H1 (cell line): ENCODE measurements around the gene CAB39L. TPM values are rescaled to one million over a fixed set of nuclear protein-coding genes. Genes with fewer than 3 reads are reported as not detected.

Source experiments
- ASH2L ChIP-seq: fragments of 200-600, 300-600 bp; sonication (generic); IDR thresholded peaks from one replicate; pipeline ENCODE4 v1.7.1; 2017; ENCODE audit warnings: low read length
- ATF2 ChIP-seq: IDR thresholded peaks from 2 replicates; pipeline ENCODE4 v1.6.1; 2012; ENCODE audit warnings: low read length, inconsistent platforms
- BACH1 ChIP-seq: IDR thresholded peaks from 2 replicates; pipeline ENCODE4 v1.6.1; 2012; ENCODE audit warnings: low read length, improper control_type of control experiment
- BCL11A ChIP-seq, 2 experiments: IDR thresholded peaks; one replicate each; pipeline ENCODE4 v1.6.1; 2011; ENCODE audit warnings: low read depth in 2 of 2, low read length in 2 of 2, mild to moderate bottlenecking in 2 of 2
- CEBPB ChIP-seq: IDR thresholded peaks from 2 replicates; pipeline ENCODE4 v1.6.1; 2012; ENCODE audit warnings: low read depth, low read length
- CREB1 ChIP-seq: IDR thresholded peaks from 2 replicates; pipeline ENCODE4 v1.6.1; 2012; ENCODE audit warnings: inconsistent platforms
- EP300 ChIP-seq, 2 experiments: IDR thresholded peaks; 1 replicate in 1 of 2; 2 replicates in 1 of 2; pipeline ENCODE4 v1.6.1; 2011 to 2012; ENCODE audit warnings: low read depth in 2 of 2, low read length in 2 of 2, mild to moderate bottlenecking in 2 of 2, borderline replicate concordance in 1 of 2, inconsistent platforms in 1 of 2, moderate library complexity in 1 of 2
- POU5F1 ChIP-seq: IDR thresholded peaks from 2 replicates; pipeline ENCODE4 v1.6.1; 2011; ENCODE audit warnings: low read depth, mild to moderate bottlenecking, low read length, moderate library complexity
- TEAD4 ChIP-seq: IDR thresholded peaks from 2 replicates; pipeline ENCODE4 v1.6.1; 2012; ENCODE audit warnings: low read depth, low read length, inconsistent platforms, mixed read lengths
- polyA plus RNA-seq, 7 experiments: library from polyadenylated mRNA; depleted of rRNA in 3 of 7; stranded (reverse) in 5 of 7; unstranded in 2 of 7; fragments of >200 nt in 5 of 7; fragments of 200-250 nt in 2 of 7; gene quantifications; 1 replicate in 5 of 7; 2 replicates in 1 of 7; 4 replicates in 1 of 7; pipeline versions ENCODE4 v1.2.1 to v1.2.3, GENCODE V29; 2011 to 2013; ENCODE audit warnings: missing spikeins in 2 of 7, mixed read lengths in 2 of 7
- total RNA-seq: library from RNA; stranded (reverse); fragmentation: NEBNext Ultra II Directional; extraction: Animal tissue kit (Norgen Biotek cat#: 25700); gene quantifications from 2 replicates; pipeline ENCODE4 v1.2.1, GENCODE V29; 2021
- TF ChIP-seq, protein P1 (sequence below): fragments of 300-600 bp; sonication (generic); IDR thresholded peaks from 2 replicates; pipeline ENCODE4 v1.7.1; 2012; ENCODE audit warnings: low read length, moderate library complexity, mild to moderate bottlenecking, inconsistent platforms; ENCODE audit not compliant: insufficient replicate concordance

CAB39L gene
- total and polyA plus RNA-seq, 2 of the 8 experiments (the other 6 are each of a cell fraction or from before 2014, with no cell fraction given) = 2.5 to 4.8 TPM

DNA sequence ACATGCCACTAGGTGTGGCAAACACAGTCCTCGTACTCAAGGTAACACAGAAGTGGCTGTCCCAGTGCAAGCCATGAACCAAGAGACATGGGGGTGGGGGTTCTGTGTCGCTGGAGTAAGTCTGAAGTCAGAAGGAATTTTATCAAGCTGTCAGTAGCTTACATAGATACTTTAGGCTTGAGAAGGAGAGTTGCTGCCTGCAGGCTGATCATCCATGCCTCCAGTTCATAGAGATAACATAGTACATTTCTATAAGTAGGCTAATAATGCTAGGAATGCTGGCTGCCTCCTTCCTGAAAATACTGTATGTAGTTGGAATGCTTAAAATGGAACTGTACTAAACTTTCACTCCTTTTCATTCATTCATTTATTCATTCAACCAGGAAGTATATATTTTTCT, 70.1 kb downstream of the CAB39L start (continued):
- TF ChIP-seq, protein P1, sequence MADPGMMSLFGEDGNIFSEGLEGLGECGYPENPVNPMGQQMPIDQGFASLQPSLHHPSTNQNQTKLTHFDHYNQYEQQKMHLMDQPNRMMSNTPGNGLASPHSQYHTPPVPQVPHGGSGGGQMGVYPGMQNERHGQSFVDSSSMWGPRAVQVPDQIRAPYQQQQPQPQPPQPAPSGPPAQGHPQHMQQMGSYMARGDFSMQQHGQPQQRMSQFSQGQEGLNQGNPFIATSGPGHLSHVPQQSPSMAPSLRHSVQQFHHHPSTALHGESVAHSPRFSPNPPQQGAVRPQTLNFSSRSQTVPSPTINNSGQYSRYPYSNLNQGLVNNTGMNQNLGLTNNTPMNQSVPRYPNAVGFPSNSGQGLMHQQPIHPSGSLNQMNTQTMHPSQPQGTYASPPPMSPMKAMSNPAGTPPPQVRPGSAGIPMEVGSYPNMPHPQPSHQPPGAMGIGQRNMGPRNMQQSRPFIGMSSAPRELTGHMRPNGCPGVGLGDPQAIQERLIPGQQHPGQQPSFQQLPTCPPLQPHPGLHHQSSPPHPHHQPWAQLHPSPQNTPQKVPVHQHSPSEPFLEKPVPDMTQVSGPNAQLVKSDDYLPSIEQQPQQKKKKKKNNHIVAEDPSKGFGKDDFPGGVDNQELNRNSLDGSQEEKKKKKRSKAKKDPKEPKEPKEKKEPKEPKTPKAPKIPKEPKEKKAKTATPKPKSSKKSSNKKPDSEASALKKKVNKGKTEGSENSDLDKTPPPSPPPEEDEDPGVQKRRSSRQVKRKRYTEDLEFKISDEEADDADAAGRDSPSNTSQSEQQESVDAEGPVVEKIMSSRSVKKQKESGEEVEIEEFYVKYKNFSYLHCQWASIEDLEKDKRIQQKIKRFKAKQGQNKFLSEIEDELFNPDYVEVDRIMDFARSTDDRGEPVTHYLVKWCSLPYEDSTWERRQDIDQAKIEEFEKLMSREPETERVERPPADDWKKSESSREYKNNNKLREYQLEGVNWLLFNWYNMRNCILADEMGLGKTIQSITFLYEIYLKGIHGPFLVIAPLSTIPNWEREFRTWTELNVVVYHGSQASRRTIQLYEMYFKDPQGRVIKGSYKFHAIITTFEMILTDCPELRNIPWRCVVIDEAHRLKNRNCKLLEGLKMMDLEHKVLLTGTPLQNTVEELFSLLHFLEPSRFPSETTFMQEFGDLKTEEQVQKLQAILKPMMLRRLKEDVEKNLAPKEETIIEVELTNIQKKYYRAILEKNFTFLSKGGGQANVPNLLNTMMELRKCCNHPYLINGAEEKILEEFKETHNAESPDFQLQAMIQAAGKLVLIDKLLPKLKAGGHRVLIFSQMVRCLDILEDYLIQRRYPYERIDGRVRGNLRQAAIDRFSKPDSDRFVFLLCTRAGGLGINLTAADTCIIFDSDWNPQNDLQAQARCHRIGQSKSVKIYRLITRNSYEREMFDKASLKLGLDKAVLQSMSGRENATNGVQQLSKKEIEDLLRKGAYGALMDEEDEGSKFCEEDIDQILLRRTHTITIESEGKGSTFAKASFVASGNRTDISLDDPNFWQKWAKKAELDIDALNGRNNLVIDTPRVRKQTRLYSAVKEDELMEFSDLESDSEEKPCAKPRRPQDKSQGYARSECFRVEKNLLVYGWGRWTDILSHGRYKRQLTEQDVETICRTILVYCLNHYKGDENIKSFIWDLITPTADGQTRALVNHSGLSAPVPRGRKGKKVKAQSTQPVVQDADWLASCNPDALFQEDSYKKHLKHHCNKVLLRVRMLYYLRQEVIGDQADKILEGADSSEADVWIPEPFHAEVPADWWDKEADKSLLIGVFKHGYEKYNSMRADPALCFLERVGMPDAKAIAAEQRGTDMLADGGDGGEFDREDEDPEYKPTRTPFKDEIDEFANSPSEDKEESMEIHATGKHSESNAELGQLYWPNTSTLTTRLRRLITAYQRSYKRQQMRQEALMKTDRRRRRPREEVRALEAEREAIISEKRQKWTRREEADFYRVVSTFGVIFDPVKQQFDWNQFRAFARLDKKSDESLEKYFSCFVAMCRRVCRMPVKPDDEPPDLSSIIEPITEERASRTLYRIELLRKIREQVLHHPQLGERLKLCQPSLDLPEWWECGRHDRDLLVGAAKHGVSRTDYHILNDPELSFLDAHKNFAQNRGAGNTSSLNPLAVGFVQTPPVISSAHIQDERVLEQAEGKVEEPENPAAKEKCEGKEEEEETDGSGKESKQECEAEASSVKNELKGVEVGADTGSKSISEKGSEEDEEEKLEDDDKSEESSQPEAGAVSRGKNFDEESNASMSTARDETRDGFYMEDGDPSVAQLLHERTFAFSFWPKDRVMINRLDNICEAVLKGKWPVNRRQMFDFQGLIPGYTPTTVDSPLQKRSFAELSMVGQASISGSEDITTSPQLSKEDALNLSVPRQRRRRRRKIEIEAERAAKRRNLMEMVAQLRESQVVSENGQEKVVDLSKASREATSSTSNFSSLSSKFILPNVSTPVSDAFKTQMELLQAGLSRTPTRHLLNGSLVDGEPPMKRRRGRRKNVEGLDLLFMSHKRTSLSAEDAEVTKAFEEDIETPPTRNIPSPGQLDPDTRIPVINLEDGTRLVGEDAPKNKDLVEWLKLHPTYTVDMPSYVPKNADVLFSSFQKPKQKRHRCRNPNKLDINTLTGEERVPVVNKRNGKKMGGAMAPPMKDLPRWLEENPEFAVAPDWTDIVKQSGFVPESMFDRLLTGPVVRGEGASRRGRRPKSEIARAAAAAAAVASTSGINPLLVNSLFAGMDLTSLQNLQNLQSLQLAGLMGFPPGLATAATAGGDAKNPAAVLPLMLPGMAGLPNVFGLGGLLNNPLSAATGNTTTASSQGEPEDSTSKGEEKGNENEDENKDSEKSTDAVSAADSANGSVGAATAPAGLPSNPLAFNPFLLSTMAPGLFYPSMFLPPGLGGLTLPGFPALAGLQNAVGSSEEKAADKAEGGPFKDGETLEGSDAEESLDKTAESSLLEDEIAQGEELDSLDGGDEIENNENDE = no peak
- TF ChIP-seq ATF2 (no peak), CEBPB (no peak), TEAD4 (no peak), BCL11A (IDR thresholded peaks at IDR 0.05; ENCODE audit: low read depth in 2 of 2, low read length in 2 of 2) (no peak), POU5F1 (no peak), EP300 (IDR thresholded peaks at IDR 0.05; ENCODE audit: borderline replicate concordance in 1 of 2, low read depth in 2 of 2, low read length in 2 of 2) (no peak), CREB1 (no peak), ASH2L (no peak), BACH1 (no peak)
- TF ChIP-seq, all 59 proteins: peak for 0
